DND-41 (cell line): ENCODE data around the gene NUPR2.

Experiments used
- EZH2 ChIP-seq: IDR thresholded peaks from 3 replicates; pipeline ENCODE4 v1.6.1; 2012; ENCODE audit warnings: borderline replicate concordance, low read depth, mild to moderate bottlenecking, moderate library complexity, low read length, inconsistent platforms; ENCODE audit not compliant: severe bottlenecking
- TF ChIP-seq, protein P1 (sequence below): IDR thresholded peaks from 2 replicates; pipeline ENCODE4 v1.5.1; 2012; ENCODE audit warnings: borderline replicate concordance, low read length, moderate library complexity, mild to moderate bottlenecking; ENCODE audit not compliant: poor library complexity, severe bottlenecking; ENCODE audit errors: extremely low read depth

DNA sequence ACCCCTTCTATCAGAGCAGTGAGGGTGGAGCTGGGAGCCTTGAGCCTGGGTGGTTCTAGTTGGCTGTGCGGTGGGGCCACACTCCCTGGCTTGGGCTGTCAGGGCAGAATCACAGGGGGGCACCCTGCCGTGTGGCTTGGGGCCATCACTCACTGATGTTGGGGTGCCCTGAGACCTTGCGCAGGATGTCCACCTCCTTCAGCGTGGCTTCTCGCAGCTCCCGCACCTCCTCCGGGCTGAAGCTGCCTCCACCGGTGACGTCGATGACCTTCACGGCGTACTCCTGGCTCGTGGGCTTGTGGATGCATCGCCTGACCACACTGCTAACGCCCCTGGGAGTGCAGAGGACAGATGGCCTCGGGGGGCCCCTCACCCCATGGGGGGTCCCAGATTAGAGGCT is 28.8 kb downstream of the NUPR2 start:
- TF ChIP-seq, protein P1, sequence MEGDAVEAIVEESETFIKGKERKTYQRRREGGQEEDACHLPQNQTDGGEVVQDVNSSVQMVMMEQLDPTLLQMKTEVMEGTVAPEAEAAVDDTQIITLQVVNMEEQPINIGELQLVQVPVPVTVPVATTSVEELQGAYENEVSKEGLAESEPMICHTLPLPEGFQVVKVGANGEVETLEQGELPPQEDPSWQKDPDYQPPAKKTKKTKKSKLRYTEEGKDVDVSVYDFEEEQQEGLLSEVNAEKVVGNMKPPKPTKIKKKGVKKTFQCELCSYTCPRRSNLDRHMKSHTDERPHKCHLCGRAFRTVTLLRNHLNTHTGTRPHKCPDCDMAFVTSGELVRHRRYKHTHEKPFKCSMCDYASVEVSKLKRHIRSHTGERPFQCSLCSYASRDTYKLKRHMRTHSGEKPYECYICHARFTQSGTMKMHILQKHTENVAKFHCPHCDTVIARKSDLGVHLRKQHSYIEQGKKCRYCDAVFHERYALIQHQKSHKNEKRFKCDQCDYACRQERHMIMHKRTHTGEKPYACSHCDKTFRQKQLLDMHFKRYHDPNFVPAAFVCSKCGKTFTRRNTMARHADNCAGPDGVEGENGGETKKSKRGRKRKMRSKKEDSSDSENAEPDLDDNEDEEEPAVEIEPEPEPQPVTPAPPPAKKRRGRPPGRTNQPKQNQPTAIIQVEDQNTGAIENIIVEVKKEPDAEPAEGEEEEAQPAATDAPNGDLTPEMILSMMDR, result no peak
- no peak for TF ChIP-seq EZH2
